B cell (primary cell): ENCODE data around the gene APOL3. TPM values are rescaled to one million over a fixed set of nuclear protein-coding genes. Genes with fewer than 3 reads are reported as not detected.
"Not testable (repeated sequence)": the region's sequence is repeated elsewhere in the genome, so short reads cannot be mapped to it uniquely, and the experiment has no call there.

ENCODE experiments used
- ATAC-seq: fragments of 200-7000 bp; cut with Tn5 transposase; one replicate; pipeline ENCODE4 v1.10.0; 2021; ENCODE audit warnings: low read depth, mild to moderate bottlenecking, moderate number of reproducible peaks, moderate library complexity
- CTCF ChIA-PET: fragments of 350-600 bp; sonication (Branson Sonifier 250); formaldehyde crosslinking; loops from one replicate; lab custom pipeline; 2021; ENCODE audit warnings: antibody characterized with exemption, inconsistent platforms; lab: Charles Lee
- POLR2A ChIA-PET: fragments of 350-600 bp; sonication (Branson Sonifier 250); formaldehyde crosslinking; loops from one replicate; lab custom pipeline; 2021; ENCODE audit warnings: antibody characterized with exemption; lab: Charles Lee
- DNase-seq: peaks from one replicate; pipeline ENCODE4 v3.0.0; 2013
- H2AFZ ChIP-seq: 2 replicates; pipeline ENCODE4 v1.6.1; 2012; ENCODE audit warnings: mild to moderate bottlenecking, low read depth, low read length; ENCODE audit not compliant: insufficient read depth, poor library complexity, severe bottlenecking
- H3K27ac ChIP-seq, 2 donors: 1 replicate in 1 of 2; 2 replicates in 1 of 2; pipeline ENCODE4 v1.5.1; 2012 to 2013; ENCODE audit warnings: low read length in 2 of 2, mild to moderate bottlenecking in 2 of 2, moderate library complexity in 1 of 2
- H3K27me3 ChIP-seq, 4 experiments: fragments of 200-600 bp in 1 of 4; sonication (generic) in 1 of 4; replicated peaks in 1 of 4; 1 replicate in 2 of 4; 2 replicates in 2 of 4; pipeline versions ENCODE4 v1.6.1 to v1.7.0; 2013 to 2016; ENCODE audit warnings: low read length in 3 of 4, mild to moderate bottlenecking in 2 of 4, mixed read lengths in 1 of 4, moderate library complexity in 1 of 4; ENCODE audit not compliant: insufficient read depth in 4 of 4, control insufficient read depth in 3 of 4; ENCODE audit errors: control extremely low read depth in 1 of 4
- H3K36me3 ChIP-seq, 2 experiments: replicated peaks in 1 of 2; 1 replicate in 1 of 2; 2 replicates in 1 of 2; pipeline versions ENCODE4 v1.6.1 to v1.7.1; 2013; ENCODE audit warnings: low read length in 1 of 2; ENCODE audit not compliant: insufficient read depth in 2 of 2, control insufficient read depth in 1 of 2; ENCODE audit errors: control extremely low read depth in 1 of 2, extremely low read depth in 1 of 2
- H3K4me1 ChIP-seq, 2 donors: fragments of 200-600 bp in 1 of 2; sonication (generic) in 1 of 2; 1 replicate in 1 of 2; 2 replicates in 1 of 2; pipeline versions ENCODE4 v1.5.1 to v1.6.1; 2013 to 2017; ENCODE audit warnings: low read length in 2 of 2; ENCODE audit not compliant: control insufficient read depth in 2 of 2, insufficient read depth in 2 of 2
- H3K4me2 ChIP-seq: replicated peaks from 2 replicates; pipeline ENCODE3; 2012; ENCODE audit warnings: mild to moderate bottlenecking, low read depth, low read length; ENCODE audit not compliant: poor library complexity, severe bottlenecking
- H3K4me3 ChIP-seq, 5 experiments: fragments of 200-600 bp in 1 of 5; sonication (generic) in 1 of 5; 1 replicate in 3 of 5; 2 replicates in 2 of 5; pipeline versions ENCODE4 v1.5.1 to v1.7.0; 2011 to 2016; ENCODE audit warnings: low read length in 4 of 5, mild to moderate bottlenecking in 4 of 5, low read depth in 2 of 5, control low read depth in 1 of 5, moderate library complexity in 1 of 5; ENCODE audit not compliant: insufficient read depth in 1 of 5; ENCODE audit errors: control extremely low read depth in 1 of 5, extremely low read depth in 1 of 5
- H3K79me2 ChIP-seq: fragments of 200-600 bp; sonication (generic); one replicate; pipeline ENCODE4 v1.6.0; 2016; ENCODE audit warnings: low read length; ENCODE audit not compliant: control insufficient read depth, insufficient read depth
- H3K9ac ChIP-seq: fragments of 200-600 bp; sonication (generic); 2 replicates; pipeline ENCODE4 v1.6.1; 2017; ENCODE audit warnings: mild to moderate bottlenecking, low read length, moderate library complexity
- H3K9me3 ChIP-seq, 3 donors: one replicate each; pipeline versions ENCODE4 v1.6.1 to v1.7.1; 2013; ENCODE audit warnings: low read length in 2 of 3; ENCODE audit not compliant: control insufficient read depth in 2 of 3, insufficient read depth in 1 of 3; ENCODE audit errors: control extremely low read depth in 1 of 3
- H4K20me1 ChIP-seq: 2 replicates; pipeline ENCODE4 v1.6.0; 2012; ENCODE audit warnings: mild to moderate bottlenecking, low read length; ENCODE audit not compliant: insufficient read depth, control insufficient read depth, poor library complexity, severe bottlenecking
- H3K27ac Mint-ChIP-seq: one replicate; pipeline ENCODE4 v1.8.0; 2021; ENCODE audit warnings: mixed read lengths
- H3K27me3 Mint-ChIP-seq: one replicate; pipeline ENCODE4 v1.8.0; 2021; ENCODE audit warnings: mixed read lengths
- H3K4me1 Mint-ChIP-seq: one replicate; pipeline ENCODE4 v1.8.0; 2021; ENCODE audit warnings: mixed read lengths
- H3K4me3 Mint-ChIP-seq: one replicate; pipeline ENCODE4 v1.8.0; 2021; ENCODE audit warnings: mixed read lengths
- H3K9me3 Mint-ChIP-seq: one replicate; pipeline ENCODE4 v1.8.0; 2022; ENCODE audit warnings: mixed read lengths; ENCODE audit not compliant: insufficient read depth
- CTCF ChIP-seq: fragments of 200-600 bp; IDR thresholded peaks from one replicate; pipeline ENCODE4 v1.8.0; 2022; ENCODE audit warnings: antibody characterized with exemption, mild to moderate bottlenecking
- EZH2 ChIP-seq: IDR thresholded peaks from 2 replicates; pipeline ENCODE4 v1.6.1; 2012; ENCODE audit warnings: borderline replicate concordance, low read depth, mild to moderate bottlenecking, moderate library complexity, low read length; ENCODE audit not compliant: insufficient read depth, poor library complexity, severe bottlenecking
- WGBS: methylation state at CpG from one replicate; pipeline ENCODE4 v1.1.5; 2013; ENCODE audit warnings: missing lambda C conversion rate; ENCODE audit not compliant: insufficient coverage; 5-methylcytosine and 5-hydroxymethylcytosine counted together
- intact Hi-C: fragments of 100-400 bp; cut with micrococcal nuclease; formaldehyde crosslinking; loops from one replicate; pipeline ENCODE4 v1.10.0; 2022
- polyA plus RNA-seq: library from polyadenylated mRNA; depleted of rRNA; stranded (reverse); fragments of >200 nt; gene quantifications from 2 replicates; pipeline ENCODE4 v1.2.3, GENCODE V29; 2012
- total RNA-seq, 2 donors: library from RNA; stranded (reverse); fragments of 120-200 nt in 1 of 2; gene quantifications; 1 replicate in 1 of 2; 2 replicates in 1 of 2; pipeline versions ENCODE4 v1.2.3 to v1.2.4, GENCODE V29; 2013 to 2022

APOL3 gene
- total and polyA plus RNA-seq, 2 donors (not counting 1 experiment from before 2014, with no cell fraction given): 55.0 to 97.2 TPM

DNA sequence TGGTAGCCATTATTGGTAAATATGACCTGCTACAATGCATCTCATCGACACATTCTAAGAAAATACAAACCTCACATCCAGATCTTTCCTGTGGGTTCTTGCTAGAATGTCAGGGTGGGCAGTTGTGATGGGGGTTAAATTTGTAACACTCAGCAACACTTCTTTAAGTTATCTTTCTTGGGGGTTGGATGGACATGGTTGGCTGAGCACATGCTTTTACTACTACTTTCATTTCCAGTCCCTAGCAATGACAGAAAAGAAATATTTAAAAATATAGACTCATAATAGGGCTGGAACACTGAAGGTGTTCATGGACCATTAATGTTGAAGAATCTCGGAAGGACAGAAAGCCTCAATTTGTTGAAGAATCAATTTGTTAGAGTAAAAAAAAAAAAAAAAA lies 57.6 kb downstream of the APOL3 start:
- Histone ChIP-seq H3K4me3 (no peak overlapping the region), H3K9ac (no peak overlapping the region), H3K4me1 (peaks cover 3 to 10% of the 10 kb centered on the region in 2 donors), H3K27ac (no peak overlapping the region), H3K79me2 (no peaks in the 10 kb centered on the region), H3K27me3 (peaks cover 0 to 4% (median 1%) of the 10 kb centered on the region in 4 experiments), H3K36me3 (no peaks in the 10 kb centered on the region), H2AFZ (no peak overlapping the region), H3K4me2 (peak overlapping the region; percentile 20), H3K9me3 (peaks cover 0 to 5% (median 4%) of the 10 kb centered on the region in 3 donors), H4K20me1 (no peaks in the 10 kb centered on the region)
- intact Hi-C loops: no loop called here
- CTCF ChIA-PET: interaction anchor here (1.5 kb wide), 1 partner anchor 37 kb away, joined by 6 read pairs; no protein-coding TSS in a partner anchor
- H3K27me3 Mint-ChIP-seq: peaks cover 9% of the 10 kb centered on the region
- ATAC-seq: no peak
- TF ChIP-seq CTCF (no peak), EZH2 (no peak)
- H3K27ac Mint-ChIP-seq: no peak overlapping the region
- no peaks in the 10 kb centered on the region for H3K9me3 Mint-ChIP-seq
- H3K4me1 Mint-ChIP-seq: peaks cover 13% of the 10 kb centered on the region
- no CpG with 5 or more reads among the region's 2 CpGs for WGBS
- H3K4me3 Mint-ChIP-seq: no peak overlapping the region
- DNase-seq: peak; percentile 32
- POLR2A ChIA-PET: no interaction called here

- Mint-ChIP-seq H3K4me1 (peaks cover 12% of the 10 kb centered on the region), H3K27ac (no peak overlapping the region), H3K27me3 (peaks cover 7% of the 10 kb centered on the region), H3K9me3 (no peaks in the 10 kb centered on the region), H3K4me3 (no peak overlapping the region)
- CTCF ChIA-PET: interaction anchor here (0.7 to 1.5 kb wide), 2 partner anchors 36 to 41 kb away, joined by 3 to 6 read pairs; no protein-coding TSS in a partner anchor
- H3K4me2 ChIP-seq: no peak overlapping the region
- H3K27me3 ChIP-seq: peaks cover 0 to 4% (median 1%) of the 10 kb centered on the region in 4 experiments
- intact Hi-C loops: no loop called here
- WGBS: 100% methylated on average over 4 of the region's 4 CpGs
- H2AFZ ChIP-seq: no peak overlapping the region
- H3K4me1 ChIP-seq: peaks cover 3 to 10% of the 10 kb centered on the region in 2 donors
- no peak for ATAC-seq
- H4K20me1 ChIP-seq: no peaks in the 10 kb centered on the region
- no peak overlapping the region for H3K4me3 ChIP-seq
- H3K79me2 ChIP-seq: no peaks in the 10 kb centered on the region
- no peak overlapping the region for H3K9ac ChIP-seq
- no peaks in the 10 kb centered on the region for H3K36me3 ChIP-seq
- POLR2A ChIA-PET: interaction anchor here (0.6 kb wide), 1 partner anchor 9 kb away, joined by 3 read pairs; no protein-coding TSS in a partner anchor
- TF ChIP-seq EZH2 (no peak), CTCF (no peak)
- H3K9me3 ChIP-seq: peaks cover 0 to 5% (median 4%) of the 10 kb centered on the region in 3 donors
- no peak overlapping the region for H3K27ac ChIP-seq
- no peak for DNase-seq
These were observed 58.8 kb downstream of the APOL3 start for GRCh38 chr22:36101756-36102155.

DNA sequence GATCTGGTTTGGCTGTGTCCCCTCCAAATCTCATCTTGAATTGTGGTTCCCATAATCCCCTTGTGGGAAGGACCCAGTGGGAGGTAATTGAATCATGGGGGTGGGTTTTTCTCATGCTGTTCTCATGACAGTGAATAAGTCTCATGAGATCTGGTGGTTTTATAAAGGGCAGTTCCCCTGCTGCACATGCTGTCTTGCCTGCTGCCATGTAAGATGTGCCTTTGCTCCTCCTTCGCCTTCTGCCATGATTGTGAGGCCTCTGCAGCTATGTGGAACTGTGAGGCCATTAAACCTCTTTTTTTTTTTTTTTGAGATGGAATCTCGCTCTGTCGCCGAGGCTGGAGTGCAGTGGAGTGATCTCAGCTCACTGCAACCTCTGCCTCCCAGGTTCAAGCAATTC lies 59.6 kb downstream of the APOL3 start:
- H3K4me3 ChIP-seq, H3K27me3 Mint-ChIP-seq, H4K20me1 ChIP-seq, H3K27ac ChIP-seq, H3K27me3 ChIP-seq, H3K79me2 ChIP-seq, POLR2A ChIA-PET, H3K9ac ChIP-seq, DNase-seq, H3K9me3 Mint-ChIP-seq, H3K4me3 Mint-ChIP-seq, H2AFZ ChIP-seq, ATAC-seq, H3K9me3 ChIP-seq, H3K4me1 ChIP-seq, H3K4me2 ChIP-seq, H3K27ac Mint-ChIP-seq, H3K36me3 ChIP-seq, intact Hi-C loops: not testable (repeated sequence)
- 100% methylated on average over 1 of the region's 4 CpGs for WGBS
- CTCF ChIA-PET: interaction anchor here (0.7 kb wide), 1 partner anchor 40 kb away, joined by 3 read pairs; no protein-coding TSS in a partner anchor
- H3K4me1 Mint-ChIP-seq: peaks cover 12% of the 10 kb centered on the region
